HG02678 (cell line): ENCODE data around the gene POLG.
A peak's percentile ranks its signal among the peaks of the same experiment; 100 is the strongest.

Experiments used
- ATAC-seq: cut with Tn5 transposase; IDR thresholded peaks from one replicate; pipeline ENCODE4 v1.9.1; 2021; ENCODE audit warnings: mild to moderate bottlenecking, moderate library complexity; ENCODE audit not compliant: unreplicated experiment

The POLG gene

GRCh38 chr15:89334510-89335297 is at the start of gene POLG:
Gene POLG (minus strand): TSS chr15:89334824. CDS start chr15:89333754, 1,070 bp downstream.
- ATAC-seq = peak; percentile 89

- ATAC-seq = no peak
Measured at GRCh38 chr15:89384176-89384604, 49.6 kb upstream of the POLG start.

DNA sequence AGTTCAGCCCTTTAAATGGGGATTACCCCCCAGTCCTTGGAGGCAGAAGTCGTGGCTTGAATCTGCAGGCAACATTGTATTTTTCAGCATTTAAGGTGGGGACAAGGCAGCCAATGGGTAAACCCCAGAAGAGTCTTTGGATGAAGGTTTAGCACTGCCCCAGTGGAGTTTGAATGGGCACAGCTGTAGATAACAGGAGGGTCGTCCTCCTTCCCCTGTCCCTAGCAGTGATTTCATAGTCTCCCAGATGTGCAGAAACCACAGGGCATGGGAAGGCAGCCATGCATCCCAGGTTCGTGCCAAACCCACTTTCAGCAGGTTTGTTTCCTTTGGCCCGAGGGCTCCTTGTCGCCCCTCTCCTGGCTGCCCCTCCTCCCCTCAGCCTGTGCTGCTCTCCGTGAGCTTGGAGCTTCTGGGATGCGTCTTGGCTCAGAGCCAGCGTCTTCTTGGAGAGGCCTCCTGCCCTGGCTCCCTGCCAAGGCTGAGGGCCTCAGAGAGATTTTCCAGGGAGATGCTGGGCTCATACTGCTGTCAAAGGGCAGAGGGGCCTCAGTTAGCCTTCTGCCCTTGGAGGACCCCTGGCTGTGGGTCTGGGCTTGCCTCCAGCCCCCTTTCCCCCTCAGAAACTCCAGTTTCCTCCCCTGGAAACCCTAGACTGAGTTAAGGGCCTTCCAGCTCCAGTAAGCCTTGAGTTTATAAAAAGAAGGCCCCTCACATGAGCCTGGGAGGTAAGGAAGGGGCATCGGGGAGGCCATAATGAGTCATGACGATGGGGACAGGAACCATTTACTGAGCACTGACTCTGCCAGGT is 48.9 kb upstream of the POLG start:
- ATAC-seq = no peak

GRCh38 chr15:89381888-89382686 is 47.5 kb upstream of the POLG start:
- no peak for ATAC-seq

GRCh38 chr15:89381331-89381730 is 46.7 kb upstream of the POLG start:
- ATAC-seq = no peak

GRCh38 chr15:89379818-89380217 is 45.2 kb upstream of the POLG start:
- ATAC-seq = no peak

- no peak for ATAC-seq
Measured at GRCh38 chr15:89379251-89379695, 44.6 kb upstream of the POLG start.

DNA sequence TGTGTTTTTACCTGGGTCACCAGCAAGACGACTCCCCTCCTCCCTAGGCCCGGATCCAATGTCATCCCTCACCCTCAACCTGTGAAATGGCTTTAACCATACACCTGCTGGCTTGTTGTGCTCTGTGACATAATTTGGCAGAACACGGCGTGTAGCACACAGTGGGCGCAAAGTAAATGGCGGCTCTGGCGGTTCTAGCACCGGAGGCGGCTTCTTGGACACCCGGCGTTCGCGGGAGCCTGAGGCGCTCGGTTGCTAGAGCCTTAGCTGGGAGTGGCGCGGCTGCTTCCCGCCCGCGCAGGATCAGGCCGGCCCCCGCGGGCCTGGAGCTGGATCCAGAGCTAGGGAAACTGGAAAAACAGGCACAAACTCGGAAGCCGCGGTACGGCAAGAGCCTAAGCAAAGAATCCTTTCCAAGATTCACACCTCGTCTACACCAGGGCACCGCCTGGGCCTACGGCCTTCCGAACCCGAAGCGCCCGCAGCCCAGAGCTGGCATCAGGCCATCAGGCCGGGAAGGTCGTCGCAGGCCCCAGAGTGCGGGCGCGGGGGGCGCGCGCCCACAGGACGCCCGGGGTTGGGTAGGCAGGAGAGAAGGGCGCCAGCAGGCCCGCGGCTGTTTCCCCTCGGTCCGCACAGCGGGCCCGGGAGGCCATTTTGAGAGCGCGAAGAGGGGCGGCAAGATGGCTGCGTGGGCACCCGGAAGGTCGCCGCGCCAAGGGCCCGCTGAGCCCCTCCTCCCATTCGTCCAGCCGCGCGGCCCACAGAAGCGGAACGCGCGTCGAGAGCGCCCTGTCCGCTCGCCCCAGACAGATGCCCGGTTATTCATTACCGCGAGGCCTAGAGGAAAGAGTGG is 43.9 kb upstream of the POLG start:
- ATAC-seq = no peak

- no peak for ATAC-seq
Measured at GRCh38 chr15:89377842-89378295, 43.2 kb upstream of the POLG start.

DNA sequence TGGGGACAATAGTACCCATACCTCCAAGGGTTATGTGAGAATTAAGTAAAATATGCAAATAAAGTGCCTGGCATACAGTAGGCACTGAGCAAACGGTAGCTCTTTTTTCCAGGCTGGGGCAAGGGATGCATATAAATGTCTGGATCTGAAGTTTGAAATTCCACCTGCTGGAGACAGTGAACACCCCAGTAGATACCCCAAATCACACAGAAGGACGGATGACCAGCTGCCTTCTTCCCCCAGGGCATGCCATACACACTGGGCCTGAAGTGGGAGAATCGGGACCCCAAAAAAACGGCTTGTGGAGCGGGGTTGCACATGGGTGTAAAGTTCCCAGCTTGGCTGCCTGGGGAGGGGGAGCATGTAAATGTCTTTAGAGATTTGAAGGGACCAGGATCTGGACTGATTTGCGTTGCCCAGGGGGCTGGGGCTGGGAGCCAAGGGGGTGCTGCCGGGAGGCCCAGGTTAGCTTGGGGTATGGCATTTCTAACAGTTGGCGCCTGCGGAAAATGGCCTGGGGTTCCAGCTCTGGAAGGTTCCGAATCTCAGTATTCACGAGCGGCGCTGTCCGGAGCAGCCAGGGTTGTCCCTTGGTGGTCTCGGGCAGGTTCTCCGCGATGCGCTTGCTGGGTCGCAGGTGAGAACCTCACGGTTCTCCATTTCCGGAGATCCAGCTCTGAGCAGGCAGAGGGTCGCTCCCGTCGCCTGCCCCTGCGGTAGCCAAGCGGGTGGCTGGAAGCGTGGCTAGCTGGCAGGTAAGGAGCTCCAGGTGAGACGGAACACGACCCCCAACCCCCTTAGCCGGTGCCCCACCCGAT is 42.6 kb upstream of the POLG start:
- no peak for ATAC-seq

DNA sequence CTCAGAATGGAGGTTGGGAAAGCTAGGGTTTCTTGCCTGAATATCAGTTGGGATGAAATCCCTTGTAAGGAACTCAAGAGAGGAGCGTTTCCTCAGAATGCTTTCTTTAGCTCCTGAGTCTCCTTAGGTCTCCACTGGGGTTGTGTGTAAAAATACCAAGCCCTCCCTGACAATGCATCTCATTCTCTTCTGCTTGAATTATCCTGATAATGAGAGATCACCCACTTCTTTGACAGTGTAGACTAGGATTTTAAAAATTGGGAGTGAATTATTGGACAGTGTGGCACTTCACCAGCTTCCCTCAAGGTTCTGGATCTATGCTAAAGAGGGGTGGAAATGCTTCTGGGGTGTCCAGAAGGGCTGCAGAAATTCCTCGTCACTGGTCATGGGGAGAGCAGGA is 41.8 kb upstream of the POLG start:
- no peak for ATAC-seq

DNA sequence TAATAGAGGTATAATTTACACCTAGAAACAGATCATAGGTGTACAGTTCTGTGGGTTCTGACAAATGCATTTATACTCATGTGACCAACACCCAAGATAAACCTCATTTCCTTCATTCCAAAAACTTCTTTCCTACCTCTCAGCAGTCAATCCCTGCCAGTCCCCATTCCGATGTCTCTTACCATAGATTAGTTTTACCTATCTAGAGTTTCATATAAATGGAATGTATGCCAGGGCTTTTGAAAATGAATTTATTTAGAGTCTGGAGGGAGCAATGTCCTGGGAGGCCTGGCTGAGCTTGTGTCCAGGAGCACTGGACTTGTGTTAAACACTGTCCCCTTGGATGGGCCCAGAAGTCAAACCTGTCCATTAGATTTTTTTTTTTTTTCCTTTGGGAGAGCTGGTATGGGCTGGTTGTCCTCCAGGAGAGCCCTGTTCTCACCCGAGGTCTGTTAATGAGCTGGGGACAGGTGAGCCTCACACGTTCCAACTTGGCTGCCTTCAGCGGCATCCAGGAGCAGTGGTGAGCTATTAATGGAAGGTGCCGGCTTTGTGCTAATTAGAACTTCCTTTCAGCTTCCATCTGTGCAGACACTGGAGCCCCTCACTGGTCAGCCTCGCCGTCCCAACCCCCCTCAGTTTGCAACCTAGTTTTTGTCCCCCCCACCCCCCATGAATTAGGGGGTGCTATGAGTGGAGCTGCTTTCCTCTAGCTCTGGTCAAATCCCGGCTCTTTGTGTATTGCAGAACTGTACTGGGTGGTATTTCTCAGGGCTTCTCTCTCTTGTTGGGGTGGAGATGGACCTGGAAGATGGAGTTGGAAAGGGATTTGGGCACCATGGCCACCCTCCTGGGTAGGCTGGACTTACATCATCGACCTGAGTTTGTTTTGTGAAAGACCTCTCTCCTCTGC is 40.7 kb upstream of the POLG start:
- no peak for ATAC-seq

DNA sequence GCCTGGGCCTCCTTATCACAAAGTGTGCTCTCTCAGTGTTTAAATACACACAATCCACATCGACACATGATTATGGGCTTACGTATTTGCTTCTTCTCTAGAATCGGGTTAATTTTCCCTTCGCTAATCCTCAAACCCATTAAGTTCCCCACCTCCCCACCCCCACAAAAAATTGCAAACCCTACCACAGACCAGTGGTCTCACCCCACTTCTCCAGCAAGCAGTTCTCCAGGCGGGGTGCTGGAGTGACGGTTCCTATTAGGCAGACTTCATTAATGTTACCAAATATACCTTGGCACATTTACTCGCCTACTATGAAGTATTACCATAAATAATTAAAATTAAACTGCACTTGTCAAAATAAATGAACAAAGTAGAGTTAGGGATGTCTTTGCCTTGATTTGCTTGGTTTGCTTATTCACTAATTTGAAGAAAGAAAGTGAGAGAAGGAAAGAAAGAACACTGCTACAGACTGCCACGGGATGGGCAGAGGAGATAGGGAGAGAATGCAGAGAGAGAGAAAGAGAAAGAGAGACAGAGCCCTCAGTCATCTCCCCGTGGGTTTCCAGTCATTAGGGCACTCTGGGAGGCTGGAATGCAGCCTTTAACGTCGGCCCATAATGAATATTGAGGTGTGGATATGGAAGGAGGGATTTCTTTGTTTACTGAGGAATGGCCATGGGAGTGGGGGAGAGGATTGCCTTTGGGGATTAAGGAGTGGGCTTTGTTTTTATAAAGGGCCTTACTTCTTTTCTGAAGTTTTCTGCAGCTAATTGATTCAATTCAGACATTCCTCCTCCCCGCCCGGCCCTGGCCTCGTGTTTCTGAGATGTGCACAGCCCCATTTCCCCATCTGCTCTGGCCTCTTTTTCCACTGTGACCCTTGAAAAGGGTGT is 39.7 kb upstream of the POLG start:
- ATAC-seq = no peak

DNA sequence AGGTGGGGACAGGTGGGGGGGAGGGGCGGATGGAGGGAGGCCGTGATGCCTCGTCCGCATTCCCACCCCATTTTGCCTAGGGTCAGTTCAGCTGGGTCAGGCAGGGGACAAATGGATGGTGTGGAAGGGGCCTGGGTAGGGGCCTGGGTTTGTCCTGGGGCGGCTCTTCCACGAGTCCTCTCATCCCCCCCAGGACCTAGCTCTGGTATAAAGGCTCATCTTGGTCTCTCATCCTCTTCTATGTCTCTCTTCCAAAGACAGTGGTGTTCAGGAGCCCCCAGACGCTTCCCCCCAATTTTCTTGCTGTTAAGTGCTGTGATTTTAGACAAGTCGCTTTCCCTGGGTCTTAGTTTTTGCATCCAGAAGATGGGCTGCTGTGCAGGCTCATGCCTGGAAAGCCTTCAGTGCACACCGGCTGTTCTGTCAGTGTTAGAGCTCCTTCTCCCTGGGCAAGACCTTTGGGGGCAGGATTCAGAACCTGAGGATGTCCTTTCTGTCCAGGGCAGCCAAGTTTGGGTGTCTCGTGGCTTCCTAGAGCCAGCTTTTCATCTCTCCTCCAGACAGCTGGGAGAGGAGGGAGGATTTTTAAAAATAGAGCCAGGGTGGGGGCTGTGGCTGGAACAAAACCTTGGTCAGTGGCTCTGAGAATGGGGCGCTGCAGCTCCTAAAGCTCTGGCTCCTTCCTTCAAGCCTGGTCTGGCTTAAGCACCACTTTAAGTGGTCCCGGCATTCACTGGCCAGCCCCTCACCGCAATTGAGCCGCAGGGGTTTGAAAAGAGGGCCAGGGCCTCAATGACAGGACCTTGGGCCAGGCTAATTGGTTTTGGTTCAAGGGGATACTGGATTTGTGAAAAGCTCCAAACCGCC is 37.7 kb upstream of the POLG start:
- no peak for ATAC-seq

DNA sequence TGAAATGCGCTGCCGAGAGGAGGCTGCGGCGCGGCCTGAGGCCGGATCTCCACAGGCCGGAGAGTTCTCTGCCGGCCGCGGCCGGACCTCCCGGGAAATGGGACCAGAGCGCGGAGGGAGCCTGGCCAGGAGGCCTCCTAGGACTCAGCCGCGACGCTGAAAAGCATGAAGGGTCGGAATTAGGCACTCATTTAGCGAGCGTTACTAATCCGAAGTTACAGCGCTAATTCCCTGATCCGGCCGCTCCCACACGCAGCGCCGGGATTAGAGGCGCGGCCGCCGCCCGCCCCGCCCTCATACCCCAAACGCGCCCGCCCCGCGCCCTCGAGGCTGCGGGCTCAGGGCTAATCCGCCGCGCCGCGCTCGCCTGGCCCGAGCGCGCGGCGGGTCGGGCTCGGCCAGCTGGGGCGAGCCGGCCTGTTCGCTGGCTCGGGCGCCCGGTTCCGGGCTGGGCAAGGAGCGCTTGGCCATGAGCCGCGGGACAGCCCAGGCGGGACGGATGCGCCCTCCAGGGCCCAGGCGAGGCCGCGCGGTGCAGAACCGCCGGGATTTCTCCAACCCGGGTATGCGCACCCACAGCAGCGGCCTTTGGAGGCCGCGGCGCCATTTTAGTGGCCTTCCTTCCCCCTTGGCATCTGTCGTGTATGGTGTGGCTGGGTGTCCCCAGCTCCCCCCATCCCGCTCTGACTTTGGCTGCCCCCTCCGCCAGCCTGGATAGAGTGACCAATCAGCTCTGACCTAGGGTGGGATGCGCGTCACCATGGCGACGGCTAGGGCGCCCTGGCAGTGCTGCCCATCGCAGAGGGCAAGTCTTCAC is 36.8 kb upstream of the POLG start:
- no peak for ATAC-seq

GRCh38 chr15:89370978-89371227 is 36.3 kb upstream of the POLG start:
- no peak for ATAC-seq
